ENCODE measurements around the gene ZNF14. TPM values are rescaled to one million over a fixed set of nuclear protein-coding genes. Genes with fewer than 3 reads are reported as not detected.

The ZNF14 gene
- total RNA-seq, 1 experiment from 2014 or later: 4.9 TPM

GRCh38 chr19:19679176-19680073 lies 53.5 kb downstream of the ZNF14 start:
- no peaks in the 10 kb centered on the region for H3K27me3 Mint-ChIP-seq (ENCODE audit: insufficient read depth, unreplicated experiment)
- H3K36me3 Mint-ChIP-seq (ENCODE audit: insufficient read depth, unreplicated experiment): peaks cover 62% of the 10 kb centered on the region

GRCh38 chr19:19677579-19677978 lies 55.3 kb downstream of the ZNF14 start:
- no peak overlapping the region for H3K4me3 ChIP-seq (ENCODE audit: low read depth, low read length)
- Mint-ChIP-seq H3K27me3 (ENCODE audit: insufficient read depth, unreplicated experiment) (no peaks in the 10 kb centered on the region), H3K4me3 (ENCODE audit: unreplicated experiment) (no peak overlapping the region), H3K9me3 (ENCODE audit: unreplicated experiment) (peaks cover 11% of the 10 kb centered on the region), H3K4me1 (ENCODE audit: low read depth, unreplicated experiment) (no peaks in the 10 kb centered on the region), H3K36me3 (ENCODE audit: insufficient read depth, unreplicated experiment) (peaks cover 81% of the 10 kb centered on the region), H3K27ac (ENCODE audit: unreplicated experiment) (no peak overlapping the region)
- no peaks in the 10 kb centered on the region for H3K4me1 ChIP-seq
- CTCF ChIA-PET: no interaction called here
- H3K9me3 ChIP-seq: peaks cover 33% of the 10 kb centered on the region; the same call in 1 of the 2 replicates
- POLR2A ChIA-PET: no interaction called here
- TF ChIP-seq CTCF (IDR thresholded peaks at IDR 0.05; ENCODE audit: insufficient read depth in 1 of 2, low read depth in 1 of 2, low read length in 1 of 2, severe bottlenecking in 1 of 2, unreplicated experiment in 1 of 2): no peak
- H3K36me3 ChIP-seq (ENCODE audit: control insufficient read depth, insufficient read depth, low read length): peaks cover 2% of the 10 kb centered on the region; the same call in 1 of the 2 replicates
- intact Hi-C loops (cut with micrococcal nuclease; ENCODE audit: unreplicated experiment): no loop called here
- BruUV-seq (replicated peaks): no TSS peak
- no peak for DNase-seq
- no peaks in the 10 kb centered on the region for H3K27me3 ChIP-seq (replicated peaks; ENCODE audit: control insufficient read depth, insufficient read depth, low read length)

More at GRCh38 chr19:19679176-19680073, 53.5 kb downstream of the ZNF14 start:
- no peak overlapping the region for H3K27ac Mint-ChIP-seq (ENCODE audit: unreplicated experiment)
- Histone ChIP-seq H3K4me3 (ENCODE audit: low read depth, low read length) (no peak overlapping the region), H3K9me3 (peaks cover 37% of the 10 kb centered on the region; the same call in 1 of the 2 replicates), H3K4me1 (no peaks in the 10 kb centered on the region), H3K36me3 (ENCODE audit: control insufficient read depth, insufficient read depth, low read length) (peaks cover 2% of the 10 kb centered on the region; the same call in 1 of the 2 replicates), H3K27me3 (replicated peaks; ENCODE audit: control insufficient read depth, insufficient read depth, low read length) (no peaks in the 10 kb centered on the region)
- no peaks in the 10 kb centered on the region for H3K4me1 Mint-ChIP-seq (ENCODE audit: low read depth, unreplicated experiment)
- TF ChIP-seq CTCF (IDR thresholded peaks at IDR 0.05; ENCODE audit: insufficient read depth in 1 of 2, low read depth in 1 of 2, low read length in 1 of 2, severe bottlenecking in 1 of 2, unreplicated experiment in 1 of 2): no peak
- peaks cover 14% of the 10 kb centered on the region for H3K9me3 Mint-ChIP-seq (ENCODE audit: unreplicated experiment)
- ChIA-PET POLR2A (no interaction called here), CTCF (no interaction called here)
- TSS peak; percentile 13 for BruUV-seq (replicated peaks)
- H3K4me3 Mint-ChIP-seq (ENCODE audit: unreplicated experiment): no peak overlapping the region
- intact Hi-C loops (cut with micrococcal nuclease; ENCODE audit: unreplicated experiment): no loop called here
- DNase-seq: no peak

DNA sequence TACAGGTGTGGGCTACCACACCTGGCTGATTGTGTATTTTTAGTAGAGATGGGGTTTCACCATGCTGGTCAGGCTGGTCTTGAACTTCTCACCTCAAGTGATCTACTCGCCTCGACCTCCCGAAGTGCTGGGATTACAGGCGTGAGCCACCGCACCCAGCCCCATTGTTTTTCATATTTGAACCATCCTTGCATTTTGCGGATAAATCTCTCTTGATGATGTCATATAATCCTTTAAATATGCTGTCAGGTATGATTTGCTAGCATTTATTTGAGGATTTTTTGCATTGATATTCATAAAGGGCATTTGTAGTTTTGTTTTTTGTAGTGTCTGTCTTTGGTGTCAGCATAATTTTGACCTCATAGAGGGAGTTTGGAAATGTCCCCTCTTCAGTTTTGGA lies 58.6 kb downstream of the ZNF14 start:
- no peak overlapping the region for H3K27ac Mint-ChIP-seq (ENCODE audit: unreplicated experiment)
- no peaks in the 10 kb centered on the region for H3K27me3 Mint-ChIP-seq (ENCODE audit: insufficient read depth, unreplicated experiment)
- H3K9me3 Mint-ChIP-seq (ENCODE audit: unreplicated experiment): peaks cover 11% of the 10 kb centered on the region
- H3K4me1 ChIP-seq: peaks cover 9% of the 10 kb centered on the region; the same call in 1 of the 2 replicates
- no peak for DNase-seq
- BruUV-seq (replicated peaks): no TSS peak
- H3K27me3 ChIP-seq (replicated peaks; ENCODE audit: control insufficient read depth, insufficient read depth, low read length): no peaks in the 10 kb centered on the region
- TF ChIP-seq CTCF (IDR thresholded peaks at IDR 0.05; ENCODE audit: insufficient read depth in 1 of 2, low read depth in 1 of 2, low read length in 1 of 2, severe bottlenecking in 1 of 2, unreplicated experiment in 1 of 2): no peak
- POLR2A ChIA-PET: no interaction called here
- peaks cover 2% of the 10 kb centered on the region for H3K36me3 ChIP-seq (ENCODE audit: control insufficient read depth, insufficient read depth, low read length)
- H3K4me3 ChIP-seq (ENCODE audit: low read depth, low read length): no peak overlapping the region
- peaks cover 19% of the 10 kb centered on the region; the same call in 1 of the 2 replicates for H3K9me3 ChIP-seq
- H3K36me3 Mint-ChIP-seq (ENCODE audit: insufficient read depth, unreplicated experiment): peaks cover 71% of the 10 kb centered on the region
- no peaks in the 10 kb centered on the region for H3K4me1 Mint-ChIP-seq (ENCODE audit: low read depth, unreplicated experiment)
- CTCF ChIA-PET: no interaction called here
- no peak overlapping the region for H3K4me3 Mint-ChIP-seq (ENCODE audit: unreplicated experiment)
- intact Hi-C loops (cut with micrococcal nuclease; ENCODE audit: unreplicated experiment): no loop called here

All from Caco-2 (cell line).